IMR-90 (cell line): ENCODE results near the gene CRACR2B. TPM values are rescaled to one million over a fixed set of nuclear protein-coding genes. Genes with fewer than 3 reads are reported as not detected.

ENCODE experiments used
- ATAC-seq: fragments of 200-7000 bp; cut with Tn5 transposase; 2 replicates; pipeline ENCODE4 v1.9.1; 2020; ENCODE audit warnings: low read depth, mild to moderate bottlenecking, moderate library complexity
- BruUV-seq: library from RNA; stranded (reverse); fragments of 400-500 nt; replicated peaks from 2 replicates; lab custom pipeline; 2021; lab: Mats Ljungman, UMichigan
- CTCF ChIA-PET: fragments of 300-600 bp; formaldehyde crosslinking; extraction: SDS; loops from one replicate; lab custom pipeline; 2021; ENCODE audit warnings: antibody characterized with exemption; lab: Yijun Ruan, JAX
- POLR2A ChIA-PET: fragments of 300-600 bp; sonication (Branson Sonifier 250); formaldehyde crosslinking; loops from one replicate; lab custom pipeline; 2022; ENCODE audit warnings: antibody characterized with exemption; ENCODE audit not compliant: unreplicated experiment; lab: Charles Lee
- DNase-seq: peaks from one replicate; pipeline ENCODE4 v3.0.0; 2013
- H2AFZ ChIP-seq: replicated peaks from 2 replicates; pipeline ENCODE3; 2013; ENCODE audit warnings: low read length, mild to moderate bottlenecking; ENCODE audit not compliant: poor library complexity
- H2AK5ac ChIP-seq: 2 replicates; pipeline ENCODE4 v1.6.1; 2013; ENCODE audit warnings: low read depth, low read length, inconsistent platforms
- H2AK9ac ChIP-seq: replicated peaks from 2 replicates; pipeline ENCODE3; 2013; ENCODE audit warnings: mild to moderate bottlenecking, low read depth, low read length, moderate library complexity; ENCODE audit not compliant: poor library complexity
- H2BK120ac ChIP-seq: 2 replicates; pipeline ENCODE4 v1.6.1; 2013; ENCODE audit warnings: low read depth, low read length, inconsistent platforms
- H2BK15ac ChIP-seq: 3 replicates; pipeline ENCODE4 v1.6.1; 2013; ENCODE audit warnings: low read depth, low read length, inconsistent platforms
- H2BK20ac ChIP-seq: 2 replicates; pipeline ENCODE4 v1.6.1; 2013; ENCODE audit warnings: low read depth, mild to moderate bottlenecking, inconsistent platforms, low read length, moderate library complexity
- H2BK5ac ChIP-seq: 2 replicates; pipeline ENCODE4 v1.6.1; 2013; ENCODE audit warnings: mild to moderate bottlenecking, low read depth, low read length, inconsistent platforms; ENCODE audit not compliant: poor library complexity, severe bottlenecking
- H3K14ac ChIP-seq: replicated peaks from 2 replicates; pipeline ENCODE4 v1.6.1; 2013; ENCODE audit warnings: low read depth, low read length, inconsistent platforms
- H3K18ac ChIP-seq: 2 replicates; pipeline ENCODE4 v1.6.1; 2013; ENCODE audit warnings: low read depth, low read length, control low read depth
- H3K23ac ChIP-seq: 2 replicates; pipeline ENCODE4 v1.6.1; 2013; ENCODE audit warnings: low read depth, low read length, inconsistent platforms
- H3K27ac ChIP-seq: 2 replicates; pipeline ENCODE4 v1.5.1; 2013; ENCODE audit warnings: mild to moderate bottlenecking, control low read depth, low read length; ENCODE audit not compliant: insufficient read depth
- H3K27me3 ChIP-seq: 2 replicates; pipeline ENCODE4 v1.6.1; 2013; ENCODE audit warnings: low read length; ENCODE audit not compliant: control insufficient read depth, insufficient read depth
- H3K36me3 ChIP-seq: 2 replicates; pipeline ENCODE4 v1.6.1; 2013; ENCODE audit warnings: low read length, mixed read lengths; ENCODE audit not compliant: control insufficient read depth, insufficient read depth
- H3K4ac ChIP-seq: 2 replicates; pipeline ENCODE4 v1.6.1; 2013; ENCODE audit warnings: low read depth, low read length, inconsistent platforms
- H3K4me1 ChIP-seq: 2 replicates; pipeline ENCODE4 v1.6.1; 2013; ENCODE audit warnings: low read length, mixed read lengths; ENCODE audit not compliant: control insufficient read depth, insufficient read depth
- H3K4me2 ChIP-seq: 2 replicates; pipeline ENCODE4 v1.6.1; 2013; ENCODE audit warnings: low read depth, mild to moderate bottlenecking, control low read depth, low read length, moderate library complexity
- H3K4me3 ChIP-seq: 2 replicates; pipeline ENCODE4 v1.5.1; 2013; ENCODE audit warnings: low read depth, mild to moderate bottlenecking, control low read depth, low read length, moderate library complexity; ENCODE audit not compliant: insufficient read depth
- H3K56ac ChIP-seq: 2 replicates; pipeline ENCODE4 v1.6.1; 2013; ENCODE audit warnings: low read length, inconsistent platforms; ENCODE audit not compliant: insufficient read depth; ENCODE audit errors: extremely low read depth
- H3K79me1 ChIP-seq, 2 experiments: 2 replicates each; pipeline ENCODE4 v1.6.1; 2013; ENCODE audit warnings: low read length in 2 of 2, inconsistent platforms in 1 of 2, low read depth in 1 of 2
- H3K9ac ChIP-seq: 2 replicates; pipeline ENCODE4 v1.6.1; 2013; ENCODE audit warnings: low read depth, low read length, control low read depth
- H3K9me1 ChIP-seq: 2 replicates; pipeline ENCODE4 v1.6.1; 2013; ENCODE audit warnings: low read length, inconsistent platforms; ENCODE audit not compliant: insufficient read depth
- H3K9me3 ChIP-seq: 2 replicates; pipeline ENCODE4 v1.6.1; 2013; ENCODE audit warnings: low read length; ENCODE audit not compliant: control insufficient read depth, insufficient read depth
- H4K20me1 ChIP-seq: 2 replicates; pipeline ENCODE4 v1.6.1; 2013; ENCODE audit warnings: low read length, inconsistent platforms; ENCODE audit not compliant: insufficient read depth
- H4K5ac ChIP-seq: 2 replicates; pipeline ENCODE4 v1.6.1; 2013; ENCODE audit warnings: mild to moderate bottlenecking, low read depth, low read length, control low read depth
- H4K8ac ChIP-seq, 2 experiments: 2 replicates each; pipeline ENCODE4 v1.6.1; 2013; ENCODE audit warnings: low read depth in 2 of 2, low read length in 2 of 2, control low read depth in 1 of 2, inconsistent platforms in 1 of 2
- H4K91ac ChIP-seq: 2 replicates; pipeline ENCODE4 v1.6.1; 2013; ENCODE audit warnings: low read depth, low read length, inconsistent platforms; ENCODE audit not compliant: insufficient read depth
- MAFK ChIP-seq: IDR thresholded peaks from 2 replicates; pipeline ENCODE4 v1.6.1; 2012; ENCODE audit warnings: low read depth, low read length, improper control_type of control experiment
- SMC3 ChIP-seq: fragments of 150-350 bp; IDR thresholded peaks from 2 replicates; pipeline ENCODE4 v1.6.1; 2016; ENCODE audit warnings: low read depth, mild to moderate bottlenecking, antibody characterized with exemption, low read length, moderate library complexity
- WGBS, 2 experiments: methylation state at CpG; one replicate each; pipeline versions ENCODE4 v1.1.5 to v1.1.7; 2013; ENCODE audit warnings: missing lambda C conversion rate in 2 of 2; ENCODE audit not compliant: insufficient read length in 1 of 2; ENCODE audit errors: extremely low coverage in 2 of 2; 5-methylcytosine and 5-hydroxymethylcytosine counted together
- dilution Hi-C: fragments of 300-500 bp; cut with HindIII; formaldehyde crosslinking; loops from one replicate; pipeline ENCODE4 v1.14.3; 2018; ENCODE audit warnings: low sequenced_read_pairs; ENCODE audit not compliant: unreplicated experiment
- in situ Hi-C: fragments of 300-500 bp; cut with MboI; formaldehyde crosslinking; loops from 3 replicates; pipeline ENCODE4 v1.14.3; 2019; ENCODE audit warnings: low sequenced_read_pairs, inconsistent platforms, mixed read lengths
- intact Hi-C: fragments of 100-400 bp; cut with micrococcal nuclease; formaldehyde crosslinking; loops from 2 replicates; pipeline ENCODE4 v1.10.0; 2022
- polyA plus RNA-seq, 3 experiments: library from polyadenylated mRNA; depleted of rRNA; stranded (reverse); fragments of >200 nt; gene quantifications; 2 replicates each; pipeline ENCODE4 v1.2.3, GENCODE V29; 2012; ENCODE audit warnings: low replicate concordance in 1 of 3
- total RNA-seq: library from RNA; depleted of rRNA; stranded (reverse); fragments of >200 nt; gene quantifications from 2 replicates; pipeline ENCODE4 v1.2.3, GENCODE V29; 2012
- TF ChIP-seq, protein P1 (sequence below): fragments of 150-350 bp; IDR thresholded peaks from 2 replicates; pipeline ENCODE4 v1.6.1; 2016; ENCODE audit warnings: low read depth, mild to moderate bottlenecking, low read length, moderate library complexity, borderline replicate concordance

The CRACR2B gene
- total and polyA plus RNA-seq, 2 of the 4 experiments (the other 2 are of a cell fraction): 0.54 to 2.5 TPM

DNA sequence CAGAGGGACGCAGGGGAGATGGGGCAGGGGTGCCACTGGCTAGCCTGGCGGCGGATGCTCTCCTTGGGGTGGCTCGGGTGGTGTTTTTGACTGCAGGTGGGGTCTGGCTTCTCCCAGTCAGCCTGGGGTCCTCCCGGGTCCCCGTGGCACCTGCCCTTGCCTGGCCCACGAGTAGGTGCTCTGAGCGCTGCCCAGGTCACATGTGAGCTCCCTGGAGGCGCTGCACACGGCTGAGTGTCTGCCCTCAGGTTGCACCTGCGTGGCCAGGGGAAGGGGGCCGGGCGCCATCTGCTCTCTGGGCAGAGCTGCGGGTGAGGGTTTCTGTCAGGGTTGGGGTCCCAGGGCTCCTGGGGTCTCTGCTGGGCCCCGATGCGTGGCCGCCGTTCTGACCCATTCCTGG lies 20.2 kb downstream of the CRACR2B start:
- H2AFZ ChIP-seq: no peak overlapping the region
- in situ Hi-C loops (no loop called here), dilution Hi-C loops (no loop called here), intact Hi-C loops (loop anchor here (10.0 kb wide), 1 partner anchor 207 kb away; no protein-coding TSS in a partner anchor)
- TF ChIP-seq, protein P1, sequence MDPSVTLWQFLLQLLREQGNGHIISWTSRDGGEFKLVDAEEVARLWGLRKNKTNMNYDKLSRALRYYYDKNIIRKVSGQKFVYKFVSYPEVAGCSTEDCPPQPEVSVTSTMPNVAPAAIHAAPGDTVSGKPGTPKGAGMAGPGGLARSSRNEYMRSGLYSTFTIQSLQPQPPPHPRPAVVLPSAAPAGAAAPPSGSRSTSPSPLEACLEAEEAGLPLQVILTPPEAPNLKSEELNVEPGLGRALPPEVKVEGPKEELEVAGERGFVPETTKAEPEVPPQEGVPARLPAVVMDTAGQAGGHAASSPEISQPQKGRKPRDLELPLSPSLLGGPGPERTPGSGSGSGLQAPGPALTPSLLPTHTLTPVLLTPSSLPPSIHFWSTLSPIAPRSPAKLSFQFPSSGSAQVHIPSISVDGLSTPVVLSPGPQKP: no peak
- TF ChIP-seq SMC3 (no peak), MAFK (no peak)
- H2AK9ac ChIP-seq: peak overlapping the region; percentile 79
- H2AK5ac ChIP-seq: no peak overlapping the region
- no peak for ATAC-seq
- WGBS, 2 experiments: 100% methylated on average over 3 of the region's 18 CpGs; no CpG with 5 or more reads in 1 of the 2 experiments
- ChIA-PET POLR2A (no interaction called here), CTCF (no interaction called here)
- no peaks in the 10 kb centered on the region for H3K27me3 ChIP-seq
- peaks cover 23 to 82% of the 10 kb centered on the region in 2 experiments for H3K79me1 ChIP-seq
- no peak overlapping the region for H3K23ac ChIP-seq
- H4K20me1 ChIP-seq: peaks cover 42% of the 10 kb centered on the region
- no peak overlapping the region for H3K14ac ChIP-seq
- DNase-seq: no peak
- H3K27ac ChIP-seq: no peak overlapping the region
- H3K4ac ChIP-seq: no peak overlapping the region
- peaks cover 2% of the 10 kb centered on the region; the same call in 1 of the 2 replicates for H3K36me3 ChIP-seq
- no peak overlapping the region for H3K4me2 ChIP-seq
- no peak overlapping the region for H3K56ac ChIP-seq
- no peak overlapping the region for H2BK5ac ChIP-seq
- H4K8ac ChIP-seq: no peak overlapping the region
- peaks cover 42% of the 10 kb centered on the region for H3K4me1 ChIP-seq
- H3K9me3 ChIP-seq: no peaks in the 10 kb centered on the region
- no peak overlapping the region for H4K5ac ChIP-seq
- H2BK120ac ChIP-seq: no peak overlapping the region
- no peak overlapping the region for H3K9ac ChIP-seq
- no peak overlapping the region for H2BK20ac ChIP-seq
- H4K91ac ChIP-seq: no peak overlapping the region
- H3K18ac ChIP-seq: no peak overlapping the region
- BruUV-seq: no TSS peak
- no peak overlapping the region for H2BK15ac ChIP-seq
- H3K4me3 ChIP-seq: no peak overlapping the region
- peaks cover 11% of the 10 kb centered on the region; the same call in 1 of the 2 replicates for H3K9me1 ChIP-seq
